ENCODE data around the gene COG7.

The COG7 gene

GRCh38 chr16:23348579-23349469 is 104.2 kb downstream of the COG7 start:
- Histone ChIP-seq H3K36me3 (no peaks in the 10 kb centered on the region), H3K9me3 (ENCODE audit: severe bottlenecking) (no peaks in the 10 kb centered on the region), H3K27ac (no peak overlapping the region), H3K27me3 (ENCODE audit: insufficient read depth, low read depth, severe bottlenecking) (no peaks in the 10 kb centered on the region), H3K4me3 (ENCODE audit: low read depth, low read length) (no peak overlapping the region)
- TF ChIP-seq, protein P1, sequence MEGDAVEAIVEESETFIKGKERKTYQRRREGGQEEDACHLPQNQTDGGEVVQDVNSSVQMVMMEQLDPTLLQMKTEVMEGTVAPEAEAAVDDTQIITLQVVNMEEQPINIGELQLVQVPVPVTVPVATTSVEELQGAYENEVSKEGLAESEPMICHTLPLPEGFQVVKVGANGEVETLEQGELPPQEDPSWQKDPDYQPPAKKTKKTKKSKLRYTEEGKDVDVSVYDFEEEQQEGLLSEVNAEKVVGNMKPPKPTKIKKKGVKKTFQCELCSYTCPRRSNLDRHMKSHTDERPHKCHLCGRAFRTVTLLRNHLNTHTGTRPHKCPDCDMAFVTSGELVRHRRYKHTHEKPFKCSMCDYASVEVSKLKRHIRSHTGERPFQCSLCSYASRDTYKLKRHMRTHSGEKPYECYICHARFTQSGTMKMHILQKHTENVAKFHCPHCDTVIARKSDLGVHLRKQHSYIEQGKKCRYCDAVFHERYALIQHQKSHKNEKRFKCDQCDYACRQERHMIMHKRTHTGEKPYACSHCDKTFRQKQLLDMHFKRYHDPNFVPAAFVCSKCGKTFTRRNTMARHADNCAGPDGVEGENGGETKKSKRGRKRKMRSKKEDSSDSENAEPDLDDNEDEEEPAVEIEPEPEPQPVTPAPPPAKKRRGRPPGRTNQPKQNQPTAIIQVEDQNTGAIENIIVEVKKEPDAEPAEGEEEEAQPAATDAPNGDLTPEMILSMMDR (IDR thresholded peaks at IDR 0.05; ENCODE audit: low read depth, low read length) = peak; percentile 73
- peak; percentile 62 for DNase-seq

DNA sequence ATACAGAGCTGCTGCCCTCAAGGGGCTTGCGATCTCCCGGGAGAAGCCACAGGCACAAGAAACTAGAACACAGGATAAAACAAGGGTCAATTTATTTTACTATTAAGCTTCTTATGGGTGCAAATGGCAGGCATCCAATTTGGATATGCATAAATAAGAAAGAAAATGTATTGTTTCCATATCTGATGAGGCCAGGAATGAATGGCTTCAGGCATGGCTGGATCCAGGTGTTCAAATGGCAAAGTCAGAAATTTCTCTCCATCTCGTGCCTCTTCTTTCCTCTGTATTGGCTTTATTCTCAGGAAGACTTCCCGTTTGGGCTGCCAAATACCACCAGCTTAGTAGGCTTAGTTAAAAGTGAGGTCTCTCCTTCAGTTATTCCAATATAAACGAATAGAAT is 107.8 kb downstream of the COG7 start:
- DNase-seq = no peak
- no peak overlapping the region for H3K27ac ChIP-seq
- no peaks in the 10 kb centered on the region for H3K27me3 ChIP-seq (ENCODE audit: insufficient read depth, low read depth, severe bottlenecking)
- TF ChIP-seq, protein P1 (IDR thresholded peaks at IDR 0.05; ENCODE audit: low read depth, low read length) = no peak
- H3K9me3 ChIP-seq (ENCODE audit: severe bottlenecking) = no peaks in the 10 kb centered on the region
- H3K36me3 ChIP-seq = no peaks in the 10 kb centered on the region
- no peak overlapping the region for H3K4me3 ChIP-seq (ENCODE audit: low read depth, low read length)

DNA sequence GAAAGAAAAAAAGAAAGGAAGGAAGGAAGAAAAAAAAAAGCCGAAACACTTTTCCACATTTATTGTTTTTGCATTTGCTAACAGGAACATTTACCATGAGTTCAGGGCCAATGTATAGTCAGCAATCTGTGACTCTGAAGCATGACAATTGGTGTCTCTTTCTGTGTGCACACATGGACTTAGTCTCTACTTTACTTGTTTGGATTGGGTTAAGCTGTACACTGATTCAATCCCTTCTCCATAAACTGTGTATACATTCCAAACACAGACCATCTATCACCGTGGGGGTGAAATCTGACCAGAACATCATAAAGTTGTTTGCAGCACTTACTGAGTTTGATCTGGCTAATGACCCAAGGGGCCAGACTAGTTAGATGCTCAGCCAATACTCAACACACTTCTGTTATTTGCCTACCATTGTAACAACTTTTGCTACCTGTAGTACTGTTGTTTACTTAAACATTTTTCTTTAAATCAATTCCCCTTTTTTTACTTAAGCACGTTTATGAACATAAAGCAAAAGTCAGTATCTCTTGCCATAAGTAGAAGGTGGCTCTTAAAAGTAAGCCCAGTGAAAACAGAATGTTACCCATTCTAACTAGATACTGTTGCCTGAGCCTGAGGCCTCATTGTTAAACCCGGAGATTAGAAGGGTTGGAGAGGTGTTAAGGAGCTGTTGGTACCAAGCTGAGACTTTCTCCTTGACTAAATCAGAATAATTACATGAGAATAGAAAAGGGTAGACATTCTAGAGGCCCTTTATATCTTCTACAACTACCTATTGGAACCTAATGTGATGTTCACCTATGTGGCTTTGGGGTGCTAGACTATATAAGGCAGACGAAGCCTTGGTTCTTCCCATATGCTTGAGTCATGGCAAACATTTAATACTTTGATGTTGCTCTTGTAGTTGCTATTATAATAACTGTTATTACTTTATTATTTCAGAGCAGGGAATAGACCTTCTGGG is 109.1 kb downstream of the COG7 start:
- Histone ChIP-seq H3K36me3 (no peaks in the 10 kb centered on the region), H3K27ac (no peak overlapping the region), H3K27me3 (ENCODE audit: insufficient read depth, low read depth, severe bottlenecking) (no peaks in the 10 kb centered on the region), H3K9me3 (ENCODE audit: severe bottlenecking) (no peaks in the 10 kb centered on the region), H3K4me3 (ENCODE audit: low read depth, low read length) (no peak overlapping the region)
- TF ChIP-seq, protein P1 (IDR thresholded peaks at IDR 0.05; ENCODE audit: low read depth, low read length) = no peak
- no peak for DNase-seq

- H3K27me3 ChIP-seq (ENCODE audit: insufficient read depth, low read depth, severe bottlenecking) = no peaks in the 10 kb centered on the region
- no peaks in the 10 kb centered on the region for H3K36me3 ChIP-seq
- TF ChIP-seq, protein P1 (IDR thresholded peaks at IDR 0.05; ENCODE audit: low read depth, low read length) = no peak
- H3K4me3 ChIP-seq (ENCODE audit: low read depth, low read length) = no peak overlapping the region
- H3K27ac ChIP-seq = no peak overlapping the region
- no peak for DNase-seq
- H3K9me3 ChIP-seq (ENCODE audit: severe bottlenecking) = no peaks in the 10 kb centered on the region
These were observed 110.8 kb downstream of the COG7 start for GRCh38 chr16:23342083-23342640.

- no peak overlapping the region for H3K27ac ChIP-seq
- TF ChIP-seq, protein P1 (IDR thresholded peaks at IDR 0.05; ENCODE audit: low read depth, low read length) = no peak
- no peaks in the 10 kb centered on the region for H3K36me3 ChIP-seq
- DNase-seq = no peak
- no peaks in the 10 kb centered on the region for H3K27me3 ChIP-seq (ENCODE audit: insufficient read depth, low read depth, severe bottlenecking)
- no peaks in the 10 kb centered on the region for H3K9me3 ChIP-seq (ENCODE audit: severe bottlenecking)
- H3K4me3 ChIP-seq (ENCODE audit: low read depth, low read length) = no peak overlapping the region
These were observed 113.2 kb downstream of the COG7 start for GRCh38 chr16:23339787-23340186.

All from WERI-Rb-1 (cell line).